Hematopoietic multipotent progenitor cell treated with erythropoietin and hydrocortisone succinate and interleukin-3 and kit ligand, for 17 days (in vitro differentiated cells): Measurements from ENCODE around the gene YWHAQ.
"Not testable (repeated sequence)": the region's sequence is repeated elsewhere in the genome, so short reads cannot be mapped to it uniquely, and the experiment has no call there.

Source experiments
- DNase-seq: peaks from one replicate; pipeline ENCODE4 v3.0.0-alpha.2; 2015; ENCODE audit warnings: low spot score

Gene YWHAQ

GRCh38 chr2:9631878-9632700, 1.3 kb upstream of the YWHAQ start:
- no peak for DNase-seq

GRCh38 chr2:9631553-9631819, 689 bp upstream of the YWHAQ start:
- DNase-seq, result no peak

DNA sequence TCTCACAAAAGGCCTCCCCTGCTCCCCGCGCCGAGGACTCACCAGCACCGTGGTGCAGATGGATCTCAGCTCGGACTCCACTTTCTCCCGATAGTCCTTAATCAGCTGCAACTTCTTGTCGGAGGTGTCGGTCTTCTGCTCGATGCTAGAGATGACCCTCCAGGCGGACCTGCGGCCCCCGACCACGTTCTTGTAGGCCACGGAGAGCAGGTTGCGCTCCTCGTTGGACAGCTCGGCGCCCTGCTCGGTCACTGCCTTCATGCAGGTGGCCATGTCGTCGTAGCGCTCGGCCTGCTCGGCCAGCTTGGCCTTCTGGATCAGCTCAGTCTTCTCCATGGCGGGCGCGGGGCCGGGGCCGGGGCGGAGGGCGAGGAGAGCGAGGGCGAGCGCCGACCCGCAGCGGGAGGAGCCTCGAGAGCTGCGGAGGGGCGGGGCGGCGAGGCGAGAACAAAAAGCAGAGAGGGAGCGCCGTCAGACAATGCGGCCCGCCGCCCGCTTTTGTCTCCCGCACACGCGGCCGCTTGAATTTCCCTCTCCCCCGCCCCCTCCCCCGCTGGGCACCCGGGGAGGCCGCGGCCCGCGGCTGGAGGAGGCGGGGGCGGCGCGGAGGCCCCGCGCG, 571 bp downstream of the YWHAQ start:
- no peak for DNase-seq

GRCh38 chr2:9629222-9630116, 1.3 kb downstream of the YWHAQ start:
- peak; percentile 40 for DNase-seq

- no peak for DNase-seq
Observed at GRCh38 chr2:9627310-9627709, 3.5 kb downstream of the YWHAQ start.

DNA sequence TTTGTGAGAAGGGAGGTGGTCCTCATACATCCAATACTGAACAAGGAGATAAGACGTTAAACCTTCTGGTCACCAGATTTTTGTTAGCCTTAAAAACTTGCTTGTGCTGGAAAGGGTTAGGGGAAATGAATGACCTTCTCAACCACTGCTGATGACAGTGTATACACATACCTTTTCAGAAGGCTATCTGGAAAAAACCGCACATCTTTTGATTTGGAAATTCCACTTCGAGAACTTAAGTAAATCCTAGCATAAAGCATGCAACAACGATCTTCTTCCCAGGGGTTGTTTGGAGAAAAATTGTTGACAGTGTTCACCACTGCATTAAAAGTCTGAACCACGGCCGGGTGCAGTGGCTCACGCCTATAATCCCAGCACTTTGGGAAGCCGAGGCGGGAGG, 7.6 kb downstream of the YWHAQ start:
- DNase-seq, result no peak

DNA sequence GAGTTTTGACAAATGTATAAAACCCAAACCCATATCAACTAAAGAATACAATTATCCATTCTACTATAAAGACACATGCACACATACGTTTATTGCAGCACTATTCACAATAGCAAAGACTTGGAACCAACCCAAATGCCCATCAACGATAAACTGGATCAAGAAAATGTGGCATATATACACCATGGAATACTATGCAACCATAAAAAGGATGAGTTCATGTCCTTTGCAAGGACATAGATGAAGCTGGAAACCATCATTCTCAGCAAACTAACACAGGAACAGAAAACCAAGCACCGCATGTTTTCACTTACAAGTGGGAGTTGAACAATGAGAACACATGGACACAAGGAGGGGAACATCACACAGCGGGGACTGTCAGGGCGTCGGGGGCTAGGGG, 9.1 kb downstream of the YWHAQ start:
- DNase-seq, result not testable (repeated sequence)

DNA sequence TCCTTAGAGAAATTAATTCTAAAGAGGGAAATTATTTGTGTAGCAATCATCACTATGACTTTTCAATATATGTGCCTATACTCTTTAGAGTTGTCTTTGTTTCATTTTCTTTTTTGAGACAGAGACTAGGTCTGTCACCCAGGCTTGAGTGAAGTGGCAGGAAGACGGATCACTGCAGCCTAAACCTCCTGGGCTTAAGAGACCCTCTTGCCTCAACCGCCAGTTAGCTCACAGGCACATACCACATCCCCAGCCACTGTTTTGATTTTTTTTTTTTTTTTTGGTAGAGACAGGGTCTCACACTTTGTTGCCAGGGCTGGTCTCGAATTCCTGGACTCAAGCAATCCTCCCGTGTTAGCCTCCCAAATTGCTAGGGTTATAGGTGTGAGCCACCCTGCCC, 12.4 kb downstream of the YWHAQ start:
- no peak for DNase-seq

DNA sequence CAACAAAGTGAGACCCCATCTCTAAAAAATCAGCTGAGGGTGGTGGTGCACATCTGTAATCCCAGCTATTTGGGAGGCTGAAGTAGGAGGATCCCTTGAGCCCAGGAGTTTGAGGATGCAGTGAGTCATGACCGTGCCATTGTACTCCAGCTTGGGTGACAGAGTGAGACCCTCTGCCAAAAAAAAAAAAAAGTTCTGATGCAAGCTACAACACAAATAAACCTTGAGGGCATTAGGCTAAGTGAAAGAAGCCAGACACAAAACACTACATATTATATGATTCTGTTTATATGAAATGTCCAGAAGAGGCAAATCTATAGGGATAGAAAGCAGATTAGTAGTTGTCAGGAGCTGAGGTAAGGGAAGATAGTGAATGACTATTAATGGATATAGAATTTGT, 13.0 kb downstream of the YWHAQ start:
- no peak for DNase-seq

- DNase-seq, result no peak
Observed at GRCh38 chr2:9617296-9617695, 13.5 kb downstream of the YWHAQ start.

DNA sequence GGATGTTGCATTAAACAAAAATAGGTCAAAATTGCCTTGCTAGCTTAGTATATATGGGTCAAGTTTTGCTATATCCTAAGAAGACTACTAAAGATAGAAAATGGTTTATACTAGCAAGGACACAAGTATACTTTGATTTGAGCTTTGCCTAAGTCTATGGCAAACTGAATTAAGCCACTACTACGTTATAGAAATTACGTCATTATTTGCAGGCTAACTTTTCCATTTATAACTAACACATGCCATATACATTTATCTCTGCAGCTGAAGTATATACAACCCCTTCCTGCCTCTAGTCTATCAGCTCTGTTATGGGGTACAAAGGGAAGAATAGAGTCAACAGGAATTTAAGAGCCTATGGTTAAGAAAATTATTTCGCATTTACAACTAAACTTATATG, 16.2 kb downstream of the YWHAQ start:
- no peak for DNase-seq

DNA sequence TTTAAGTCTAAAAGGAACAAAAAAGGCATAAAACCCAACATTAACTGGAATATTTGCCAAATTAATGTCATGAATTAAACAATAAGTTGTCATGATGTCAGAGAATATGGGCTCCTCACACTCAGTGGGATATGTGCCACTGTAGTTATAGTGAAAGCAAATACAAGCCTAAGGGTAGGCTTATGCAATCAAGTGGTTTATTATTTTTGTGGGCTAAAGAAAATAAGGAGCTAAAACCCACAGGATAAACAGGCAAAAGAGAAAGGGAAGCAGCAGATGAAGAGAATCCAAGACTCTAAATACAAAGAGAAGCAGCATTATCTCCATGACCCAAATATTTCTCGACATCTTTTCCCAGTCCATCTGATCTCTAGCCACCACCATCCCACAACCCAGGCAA, 17.5 kb downstream of the YWHAQ start:
- no peak for DNase-seq

GRCh38 chr2:9611549-9611912, 19.3 kb downstream of the YWHAQ start:
- not testable (repeated sequence) for DNase-seq

GRCh38 chr2:9610781-9611548, 19.8 kb downstream of the YWHAQ start:
- no peak for DNase-seq

- not testable (repeated sequence) for DNase-seq
Observed at GRCh38 chr2:9608491-9608890, 22.3 kb downstream of the YWHAQ start.

- no peak for DNase-seq
Observed at GRCh38 chr2:9602412-9602811, 28.4 kb downstream of the YWHAQ start.

DNA sequence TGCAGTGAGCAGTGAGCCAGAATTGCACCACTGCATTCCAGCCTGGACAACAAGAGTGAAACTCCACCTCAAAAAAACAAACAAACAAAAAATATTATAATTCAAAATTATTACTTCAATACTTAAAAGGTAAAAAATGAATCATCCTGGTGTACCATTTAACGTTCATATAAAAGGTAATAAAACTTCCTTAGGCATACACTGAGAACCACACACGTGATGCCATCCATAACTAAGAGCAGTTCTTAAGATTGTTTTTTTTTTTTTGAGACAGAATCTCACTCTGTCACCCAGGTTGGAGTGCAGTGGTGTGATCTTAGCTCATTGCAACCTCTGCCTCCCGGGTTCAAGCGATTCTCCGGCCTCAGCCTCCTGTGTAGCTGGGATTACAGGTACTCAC, 29.4 kb downstream of the YWHAQ start:
- no peak for DNase-seq

- no peak for DNase-seq
Observed at GRCh38 chr2:9599430-9599829, 31.4 kb downstream of the YWHAQ start.

GRCh38 chr2:9596621-9597311, 34.0 kb downstream of the YWHAQ start:
- DNase-seq, result no peak

GRCh38 chr2:9595746-9596145, 35.1 kb downstream of the YWHAQ start:
- DNase-seq, result no peak

GRCh38 chr2:9595256-9595655, 35.5 kb downstream of the YWHAQ start:
- not testable (repeated sequence) for DNase-seq
